Superior temporal gyrus (tissue), 1 donor: Measurements from ENCODE around the gene FNBP1L.
"Not testable (repeated sequence)": the region's sequence is repeated elsewhere in the genome, so short reads cannot be mapped to it uniquely, and the experiment has no call there.

Source experiments
- DNase-seq: peaks from one replicate; pipeline ENCODE4 v3.0.0-alpha.2; 2016; ENCODE audit errors: extremely low spot score

The FNBP1L gene

DNA sequence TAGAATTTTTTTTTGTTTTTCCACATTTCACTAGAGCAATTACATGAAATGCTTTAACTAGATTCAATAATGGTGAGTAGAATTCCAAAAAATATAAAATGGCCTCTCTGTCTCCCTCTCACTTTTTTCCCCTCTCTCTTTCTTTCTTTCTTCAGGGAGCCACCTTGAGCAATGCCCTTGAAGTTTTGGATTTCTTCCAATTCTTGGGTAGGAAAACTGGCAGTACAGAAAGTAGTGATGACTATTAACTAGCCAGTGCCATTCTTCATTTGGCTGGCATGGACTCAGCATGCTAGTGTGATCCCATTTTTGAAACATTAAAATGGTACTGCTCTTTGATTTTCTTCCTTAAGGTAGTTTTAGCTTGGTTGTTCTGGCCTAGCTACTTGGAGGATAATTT, 4.5 kb upstream of the FNBP1L start:
- DNase-seq, result no peak

DNA sequence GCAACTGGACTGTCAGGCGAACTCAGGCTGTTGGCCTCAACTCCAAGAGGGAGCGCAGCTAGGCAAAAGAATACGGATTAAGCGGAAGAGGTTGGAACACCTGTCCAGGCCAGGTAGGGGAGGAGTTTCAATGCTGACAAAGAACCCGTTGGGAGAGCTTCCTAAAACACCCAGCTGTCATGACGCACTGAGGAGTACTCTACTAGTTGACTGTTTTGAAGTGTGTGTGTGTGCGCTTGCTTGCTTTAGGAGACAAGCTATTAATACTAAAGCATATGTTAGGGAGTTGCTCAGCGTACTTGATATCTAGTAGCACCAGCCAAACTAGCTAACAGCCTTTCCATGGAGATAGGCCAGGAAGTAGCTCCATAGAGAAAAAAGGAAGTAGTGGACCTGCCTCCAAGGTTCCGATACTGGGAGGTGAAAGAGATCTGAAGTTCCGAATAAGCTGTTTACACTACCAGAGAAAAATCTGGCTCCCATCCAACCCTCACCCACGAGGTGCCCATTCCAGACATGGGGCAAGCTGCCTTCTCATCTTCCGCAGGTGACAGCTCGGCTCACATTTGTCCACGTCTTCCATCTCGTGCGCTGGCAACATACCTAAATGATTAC, 974 bp upstream of the FNBP1L start:
- DNase-seq, result peak; percentile 44

DNA sequence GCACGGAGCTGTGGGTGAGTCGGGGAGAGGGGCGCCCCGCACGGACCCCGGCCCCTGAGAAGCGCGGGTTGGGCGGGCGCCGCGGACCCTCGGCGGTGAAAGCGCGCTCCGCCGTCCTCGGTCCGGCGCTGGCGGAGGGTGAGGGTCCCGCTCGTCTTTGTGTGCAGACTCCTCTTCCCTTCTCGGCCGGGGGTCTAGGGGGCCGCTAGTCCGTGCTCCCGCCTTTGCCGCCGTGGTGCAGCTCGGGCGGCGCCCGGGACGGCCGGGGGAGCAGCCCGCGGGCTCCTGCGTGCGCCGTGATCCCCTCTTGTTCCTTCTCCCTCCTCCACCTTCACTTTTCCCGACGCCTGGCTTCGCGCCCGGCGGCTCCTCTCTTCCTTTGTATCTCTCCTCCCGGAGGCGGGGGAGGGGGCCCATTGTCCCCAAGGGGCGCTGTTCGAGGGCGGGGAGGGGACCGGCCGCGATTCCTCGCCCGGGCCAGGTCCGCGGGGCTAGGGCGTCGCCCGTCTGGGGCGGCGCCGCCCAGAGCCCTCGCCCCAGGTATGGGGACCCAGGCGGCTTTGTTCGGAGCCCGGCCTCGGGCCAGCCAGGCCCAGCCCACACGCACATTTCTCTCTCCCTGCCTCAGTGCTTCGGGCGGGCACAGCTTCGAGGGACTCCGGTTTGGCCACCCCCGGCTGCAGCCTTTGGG, 519 bp downstream of the FNBP1L start:
- DNase-seq, result no peak

DNA sequence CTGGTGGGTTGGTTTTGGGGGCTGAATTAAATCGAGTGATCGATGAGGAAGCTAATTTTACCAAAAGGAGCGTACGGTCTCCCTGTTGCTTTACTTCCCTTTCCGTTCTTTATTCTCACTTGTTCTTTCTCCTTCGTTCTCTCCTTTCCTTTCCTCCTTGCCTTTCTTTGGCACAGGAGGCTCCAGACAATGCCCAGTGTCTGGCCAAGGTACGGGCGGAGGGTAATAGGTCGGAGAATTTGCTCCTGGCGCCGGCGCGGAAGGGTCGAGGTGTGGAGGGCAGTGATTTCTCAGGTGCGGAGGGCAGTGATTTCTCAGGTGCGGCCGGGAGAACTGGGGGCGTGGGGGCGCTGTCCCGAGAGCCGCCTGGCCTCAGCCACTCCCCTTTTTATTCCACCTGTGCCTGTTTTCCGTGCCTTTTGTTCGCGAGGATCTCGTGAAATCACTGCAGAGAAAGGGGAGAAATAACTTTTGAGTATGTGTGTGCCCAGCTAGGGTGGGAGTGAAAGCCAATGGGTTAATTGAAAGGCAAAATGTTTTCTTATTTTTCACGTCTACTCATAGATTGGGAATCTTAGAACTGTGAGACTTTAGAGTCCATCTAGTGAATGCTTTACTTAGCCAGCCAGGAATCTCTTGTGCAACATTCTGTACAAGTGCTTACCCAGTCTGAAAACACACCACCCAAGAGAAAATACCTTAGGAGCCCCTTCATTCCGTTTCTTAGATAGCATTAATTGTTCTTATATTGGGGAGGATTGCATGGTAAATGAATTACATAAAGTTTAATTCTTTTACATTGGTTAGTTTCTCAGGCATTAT, 1.3 kb downstream of the FNBP1L start:
- DNase-seq, result no peak

DNA sequence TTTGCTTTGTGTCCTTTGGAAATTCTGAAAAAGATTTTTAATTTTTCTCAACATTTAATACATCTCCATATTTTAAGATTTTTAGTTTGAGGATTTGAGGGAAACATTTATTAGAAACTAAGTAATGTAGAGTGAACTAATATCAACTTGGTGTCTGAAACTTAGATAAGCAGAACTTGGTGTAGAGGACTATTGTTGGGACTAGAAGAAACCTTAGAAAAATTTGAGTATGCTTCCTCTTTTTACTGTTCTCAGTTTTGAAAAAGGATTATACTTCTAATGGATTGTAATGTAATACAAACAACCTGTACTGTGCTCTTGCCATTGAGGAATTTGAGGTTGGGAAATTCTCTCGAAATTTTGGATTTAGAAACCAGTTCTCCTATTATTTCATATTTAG, 2.4 kb downstream of the FNBP1L start:
- DNase-seq, result no peak

DNA sequence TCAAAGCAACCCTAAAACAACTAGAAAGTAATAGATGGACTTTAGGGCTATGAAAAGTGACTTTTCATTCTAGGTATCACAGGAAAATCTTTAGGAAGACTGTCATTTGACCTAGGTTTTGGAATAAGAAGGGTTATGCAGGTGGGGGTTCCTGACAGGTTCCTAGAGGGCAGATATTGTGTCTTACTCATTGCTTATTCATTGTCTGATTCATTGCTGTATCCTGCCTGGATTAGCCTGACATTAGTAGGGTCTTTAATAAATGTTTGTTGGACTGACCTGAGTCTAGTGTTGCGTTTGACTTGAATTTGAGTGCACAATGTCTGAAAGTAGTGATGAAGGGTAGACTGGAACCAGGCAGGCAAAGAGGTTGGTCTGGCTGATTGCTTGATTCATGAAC, 6.0 kb downstream of the FNBP1L start:
- DNase-seq, result no peak

DNA sequence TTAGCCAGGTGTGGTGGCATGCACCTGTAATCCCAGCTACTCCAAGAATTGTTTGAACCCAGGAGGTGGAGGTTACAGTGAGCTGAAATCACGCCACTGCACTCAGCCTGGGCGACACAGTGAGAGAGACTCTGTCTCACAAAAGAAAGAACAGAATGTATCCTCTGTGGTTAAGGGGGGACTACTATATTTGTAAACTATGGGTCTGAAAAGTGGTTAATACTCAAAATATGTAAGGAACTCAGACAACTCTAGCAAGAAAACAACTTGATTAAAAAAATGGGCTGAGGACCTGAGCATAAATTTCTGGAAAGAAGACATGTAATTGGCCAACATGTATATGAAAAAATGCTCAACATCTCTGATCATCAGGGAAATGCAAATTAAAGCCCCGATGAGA, 11.2 kb downstream of the FNBP1L start:
- DNase-seq, result no peak

DNA sequence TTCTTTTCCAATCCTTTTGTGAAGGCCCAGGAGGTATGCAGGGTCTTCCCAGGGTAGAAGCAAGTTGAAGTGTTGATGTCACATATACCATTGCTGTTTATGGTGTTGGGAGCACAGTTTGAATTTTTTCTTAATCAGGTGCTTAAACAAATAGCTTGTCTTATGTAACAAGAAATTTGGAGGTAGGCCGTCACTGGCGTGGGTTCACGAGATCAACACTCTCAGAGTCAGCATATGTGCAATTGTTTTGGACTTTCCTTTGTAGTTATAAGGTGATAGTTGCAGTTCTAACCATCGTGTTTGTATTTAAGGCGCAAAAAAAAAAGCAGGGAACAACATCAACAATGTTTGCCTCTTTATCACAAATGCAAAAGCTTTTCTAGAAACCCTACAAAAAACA, 13.3 kb downstream of the FNBP1L start:
- DNase-seq, result no peak

DNA sequence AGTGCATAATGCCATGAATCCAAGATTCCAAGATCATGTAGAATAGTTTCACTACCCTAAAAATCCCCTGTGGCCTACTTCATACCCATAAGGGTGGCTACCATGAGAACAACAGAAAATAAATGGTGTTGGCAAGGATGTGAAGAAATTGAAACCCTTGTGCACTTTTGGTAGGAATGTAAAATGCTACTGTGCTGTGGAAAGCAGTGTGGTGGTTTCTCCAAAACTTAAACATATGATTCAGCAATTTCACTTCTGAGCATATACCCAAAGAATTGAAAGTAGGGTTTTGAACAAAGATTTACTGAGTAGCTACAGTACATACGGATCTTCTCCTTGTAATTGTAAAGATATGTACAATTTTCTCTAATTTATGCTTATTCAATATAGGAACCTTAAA, 16.0 kb downstream of the FNBP1L start:
- no peak for DNase-seq

DNA sequence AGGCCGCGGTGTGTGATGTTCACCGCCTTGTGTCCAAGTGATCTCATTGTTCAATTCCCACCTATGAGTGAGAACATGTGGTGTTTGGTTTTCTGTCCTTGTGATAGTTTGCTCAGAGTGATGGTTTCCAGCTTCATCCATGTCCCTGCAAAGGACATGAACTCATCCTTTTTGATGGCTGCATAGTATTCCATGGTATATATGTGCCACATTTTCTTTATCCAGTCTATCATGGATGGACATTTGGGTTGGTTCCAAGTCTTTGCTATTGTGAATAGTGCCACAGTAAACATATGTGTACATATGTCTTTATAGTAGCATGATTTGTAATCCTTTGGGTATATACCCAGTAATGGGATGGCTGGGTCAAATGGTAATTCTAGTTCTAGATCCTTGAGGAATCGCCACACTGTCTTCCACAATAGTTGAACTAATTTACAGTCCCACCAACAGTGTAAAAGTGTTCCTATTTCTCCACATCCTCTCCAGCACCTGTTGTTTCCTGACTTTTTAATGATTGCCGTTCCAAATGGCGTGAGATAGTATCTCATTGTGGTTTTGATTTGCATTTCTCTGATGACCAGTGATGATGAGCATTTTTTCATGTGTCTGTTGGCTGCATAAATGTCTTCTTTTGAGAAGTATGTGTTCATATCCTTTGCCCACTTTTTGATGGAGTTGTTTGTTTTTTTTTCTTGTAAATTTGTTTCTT, 17.6 kb downstream of the FNBP1L start:
- DNase-seq, result not testable (repeated sequence)

DNA sequence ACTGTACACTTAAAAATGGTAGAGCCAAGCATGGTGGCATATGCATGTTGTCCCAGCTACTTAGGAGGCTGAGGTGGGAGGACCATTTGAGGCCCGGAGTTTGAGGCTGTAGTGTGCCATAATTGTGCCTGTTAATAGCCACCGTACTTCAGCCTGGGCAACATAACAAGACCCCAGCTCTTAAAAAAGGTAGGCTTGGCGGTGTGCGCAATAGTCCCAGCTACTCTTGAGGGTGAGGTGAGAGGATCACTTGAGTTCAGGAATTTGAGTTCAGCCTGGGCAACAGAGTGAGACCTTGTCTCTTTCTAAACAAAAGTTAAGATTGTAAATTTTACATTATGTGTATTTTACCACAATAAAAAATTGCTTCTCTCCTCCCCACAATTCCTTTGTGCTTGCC, 19.7 kb downstream of the FNBP1L start:
- DNase-seq, result no peak

DNA sequence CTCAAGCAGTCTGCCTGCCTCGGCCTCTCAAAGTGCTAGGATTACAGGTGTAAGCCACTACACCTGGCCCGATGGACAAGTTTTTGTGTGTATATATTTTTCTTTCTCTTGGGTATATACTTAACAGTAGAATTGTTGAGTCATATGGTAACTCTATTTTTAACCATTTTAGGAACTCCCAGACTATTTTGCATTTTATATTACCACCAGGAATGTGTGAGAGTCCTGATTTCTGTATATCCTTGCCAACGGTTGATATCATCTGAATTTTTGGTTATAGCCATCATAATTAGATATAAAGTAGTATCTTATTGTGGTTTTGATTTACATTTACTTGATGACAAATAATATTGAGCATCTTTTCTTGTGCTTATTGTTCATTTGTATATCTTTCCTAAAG, 20.7 kb downstream of the FNBP1L start:
- no peak for DNase-seq

DNA sequence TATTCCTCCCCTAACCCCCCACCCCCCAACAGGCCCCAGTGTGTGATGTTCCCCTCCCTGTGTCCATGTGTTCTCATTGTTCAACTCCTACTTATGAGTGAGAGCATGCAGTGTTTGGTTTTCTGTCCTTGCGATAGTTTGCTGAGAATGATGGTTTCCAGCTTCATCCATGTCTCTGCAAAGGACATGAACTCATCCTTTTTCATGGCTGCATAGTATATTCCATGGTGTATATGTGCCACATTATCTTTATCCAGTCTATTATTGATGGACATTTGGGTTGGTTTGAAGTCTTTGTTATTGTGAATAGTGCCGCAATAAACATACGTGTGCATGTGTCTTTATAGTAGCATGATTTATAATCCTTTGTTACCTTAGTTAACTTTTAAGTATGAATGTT, 21.3 kb downstream of the FNBP1L start:
- not testable (repeated sequence) for DNase-seq

DNA sequence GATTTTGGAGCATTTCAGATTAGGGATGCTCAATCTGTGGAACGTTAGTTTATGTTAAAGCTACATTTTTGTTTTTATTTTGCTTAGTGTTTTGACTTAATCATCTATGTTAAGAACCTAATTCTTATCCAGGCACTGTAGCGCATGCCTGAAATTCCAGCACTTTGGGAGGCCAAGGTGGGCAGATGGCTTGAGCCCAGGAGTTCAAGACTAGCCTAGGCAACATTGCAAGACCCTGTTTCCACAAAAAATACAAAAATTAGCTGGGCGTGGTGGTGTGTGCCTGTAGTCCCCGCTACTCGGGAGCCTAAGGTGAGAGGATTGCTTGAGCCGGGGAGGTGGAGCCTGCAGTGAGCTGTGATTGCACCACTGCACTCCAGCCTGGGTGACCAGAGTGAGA, 23.4 kb downstream of the FNBP1L start:
- no peak for DNase-seq

DNA sequence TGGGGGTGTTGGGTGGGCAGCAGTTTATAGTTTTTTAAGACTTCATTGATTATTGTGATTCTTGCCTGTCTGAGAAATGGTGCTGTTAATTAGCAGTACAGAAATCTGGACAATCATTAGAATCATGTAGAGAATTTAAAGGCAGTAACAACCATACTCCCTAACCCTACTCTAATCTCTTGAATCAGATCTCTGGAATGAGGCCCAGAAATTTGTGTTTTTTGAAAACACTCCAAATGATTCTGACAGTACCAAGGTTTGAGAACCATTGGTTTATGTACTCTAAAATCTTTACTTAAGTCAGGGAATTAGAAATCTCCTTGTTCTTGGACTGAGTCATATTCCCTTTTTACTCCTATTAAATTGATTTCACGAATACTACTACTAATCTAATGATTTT, 24.0 kb downstream of the FNBP1L start:
- DNase-seq, result no peak

DNA sequence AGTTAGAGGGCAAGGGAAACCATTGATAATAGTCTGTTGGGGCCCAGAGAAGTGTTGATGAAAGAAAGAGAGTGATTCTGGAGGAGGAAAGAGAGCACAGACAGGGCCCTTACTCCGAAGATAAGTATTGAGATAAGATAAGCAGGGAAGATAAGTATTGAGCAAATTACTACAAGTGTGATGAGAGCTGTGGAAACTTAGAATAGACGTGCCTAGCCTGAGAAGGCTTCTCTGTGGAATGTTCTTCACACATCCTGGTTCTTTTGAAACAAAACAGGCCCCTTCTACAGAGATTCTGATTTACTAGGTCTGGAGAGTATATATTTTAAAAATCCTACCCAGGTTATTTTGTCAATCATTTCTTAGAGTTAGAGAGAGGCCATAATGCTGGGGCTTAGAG, 26.4 kb downstream of the FNBP1L start:
- DNase-seq, result no peak

DNA sequence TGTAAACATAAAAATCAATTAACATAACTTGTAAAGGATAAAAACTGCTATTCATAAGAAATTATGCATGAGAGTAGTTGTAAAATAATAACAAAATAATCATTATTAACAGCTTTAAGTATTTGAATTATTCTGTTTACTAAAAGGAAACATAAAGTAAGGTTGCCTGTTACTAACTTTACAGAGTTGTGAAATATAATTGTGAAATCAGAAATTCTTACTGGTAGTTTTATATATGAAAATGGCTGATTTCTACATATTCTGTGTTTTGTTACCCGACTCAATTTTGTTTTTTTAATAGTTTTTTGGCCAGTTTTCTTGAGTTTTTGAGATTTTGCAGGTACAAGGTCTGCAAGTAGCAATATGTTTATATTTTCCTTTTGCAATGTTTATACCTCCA, 27.8 kb downstream of the FNBP1L start:
- no peak for DNase-seq

DNA sequence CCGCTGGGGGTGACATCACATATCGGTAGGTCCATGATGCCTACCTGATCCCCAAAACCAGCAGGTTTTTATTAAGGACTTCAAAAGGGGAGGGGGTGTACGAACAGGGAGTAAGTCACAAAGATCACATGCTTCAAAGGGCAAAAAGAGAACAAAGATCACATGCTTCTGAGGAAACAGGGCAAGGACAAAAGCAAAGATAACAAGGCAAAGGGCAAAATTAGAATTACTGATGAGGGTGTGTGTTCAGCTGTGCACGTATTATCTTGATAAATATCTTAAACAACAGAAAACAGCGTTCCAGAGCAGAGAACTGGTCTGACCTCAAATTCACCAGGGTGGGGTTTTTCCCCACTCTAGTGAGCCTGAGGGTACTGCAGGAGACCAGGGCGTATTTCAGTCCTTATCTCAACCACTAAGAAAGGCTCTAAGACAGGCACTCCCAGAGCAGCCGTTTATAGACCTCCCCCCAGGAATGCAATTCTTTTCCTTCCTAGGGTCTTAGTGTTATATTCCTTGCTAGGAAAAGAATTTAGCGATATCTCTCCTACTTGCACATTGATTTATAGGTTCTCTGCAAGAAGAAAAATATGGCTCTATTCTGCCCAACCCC, 31.3 kb downstream of the FNBP1L start:
- DNase-seq, result not testable (repeated sequence)

DNA sequence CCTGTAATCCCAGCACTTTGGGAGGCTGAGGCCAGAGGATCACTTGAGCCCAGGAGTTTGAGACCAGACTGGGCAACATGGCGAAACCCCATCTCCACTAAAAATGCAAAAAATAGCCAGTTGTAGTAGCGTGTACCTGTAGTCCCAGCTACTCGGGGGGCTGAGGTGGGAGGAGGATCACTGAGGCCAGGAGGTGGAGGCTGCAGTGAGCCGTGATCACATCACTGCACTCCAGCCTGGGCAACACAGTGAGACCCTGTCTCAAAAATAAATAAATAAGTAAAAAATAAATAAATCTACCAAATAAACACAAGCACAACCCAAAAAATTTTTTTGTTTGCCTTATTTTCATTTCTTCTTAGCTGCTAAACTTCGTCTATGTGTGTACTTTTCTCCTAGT, 34.0 kb downstream of the FNBP1L start:
- DNase-seq, result not testable (repeated sequence)

DNA sequence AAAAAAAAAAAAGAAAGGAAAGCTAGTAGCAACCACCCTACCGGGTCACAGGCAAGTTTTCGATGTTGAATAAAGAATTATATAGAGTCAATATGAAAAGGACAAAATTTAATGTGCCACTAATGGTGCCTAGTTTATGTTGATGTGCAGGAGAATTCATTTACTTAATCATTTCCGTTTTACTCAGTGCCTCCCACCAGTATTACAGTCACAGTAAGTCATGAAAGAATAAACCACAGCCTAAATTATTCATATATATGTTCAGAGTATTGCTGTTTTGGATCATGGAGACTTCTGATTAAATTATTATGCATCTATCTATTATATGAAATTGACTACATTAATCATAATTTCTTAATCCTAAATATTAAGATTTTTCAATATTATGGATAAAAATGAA, 35.3 kb downstream of the FNBP1L start:
- no peak for DNase-seq

DNA sequence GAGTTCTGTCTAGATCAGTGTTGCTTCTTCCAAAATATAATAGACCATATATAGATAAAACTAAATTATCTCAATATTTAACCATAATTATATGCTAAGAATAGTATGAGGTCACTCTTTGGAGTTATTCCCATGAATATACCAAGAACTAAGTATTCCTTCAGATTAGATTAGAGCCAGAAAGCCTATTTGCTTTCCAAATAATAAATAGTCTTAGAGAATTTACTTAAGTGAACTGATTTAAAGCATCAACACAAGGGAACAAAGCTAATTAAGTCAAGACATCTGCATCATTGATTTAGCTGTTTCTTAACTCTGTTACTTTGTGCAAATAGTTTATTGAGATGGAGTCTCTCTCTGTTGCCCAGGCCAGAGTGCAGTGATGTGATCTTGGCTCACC, 35.7 kb downstream of the FNBP1L start:
- no peak for DNase-seq

DNA sequence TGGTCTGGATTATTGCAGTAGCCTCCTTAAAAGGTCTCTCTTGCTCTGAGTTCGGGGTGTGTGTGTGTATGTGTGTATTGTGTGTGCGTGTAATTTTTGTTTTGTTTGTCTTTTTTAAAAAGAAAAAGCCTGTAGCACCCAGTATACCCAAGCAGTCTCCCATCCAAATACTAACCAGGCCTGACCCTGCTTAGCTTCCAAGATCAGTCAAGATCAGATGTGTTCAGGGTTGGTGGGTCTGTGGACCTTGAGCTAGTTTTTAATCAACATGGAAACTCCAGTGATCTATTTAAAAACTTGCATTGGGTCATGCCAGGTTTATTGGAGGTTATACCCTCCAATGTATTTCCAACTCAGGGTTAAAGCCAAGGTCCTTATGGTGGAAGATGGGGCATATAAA, 40.3 kb downstream of the FNBP1L start:
- no peak for DNase-seq
